ENCODE data around the gene FHIT.

FHIT gene

GRCh38 chr3:60073228-60073627 is 1178.0 kb downstream of the FHIT start:
- DNase-seq = no peak

GRCh38 chr3:60070366-60070765 is 1180.9 kb downstream of the FHIT start:
- DNase-seq = no peak

- no peak for DNase-seq
Observed at GRCh38 chr3:60065227-60065868, 1185.9 kb downstream of the FHIT start.

- DNase-seq = no peak
Observed at GRCh38 chr3:60064210-60065178, 1186.8 kb downstream of the FHIT start.

- DNase-seq = no peak
Observed at GRCh38 chr3:60056404-60056803, 1194.8 kb downstream of the FHIT start.

- no peak for DNase-seq
Observed at GRCh38 chr3:60055765-60056164, 1195.5 kb downstream of the FHIT start.

GRCh38 chr3:60053526-60054265 is 1197.6 kb downstream of the FHIT start:
- DNase-seq = no peak

- no peak for DNase-seq
Observed at GRCh38 chr3:60048447-60048848, 1202.8 kb downstream of the FHIT start.

GRCh38 chr3:60047426-60048200 is 1203.6 kb downstream of the FHIT start:
- DNase-seq = no peak

GRCh38 chr3:60046210-60046609 is 1205.0 kb downstream of the FHIT start:
- DNase-seq = no peak

GRCh38 chr3:60045686-60046085 is 1205.6 kb downstream of the FHIT start:
- no peak for DNase-seq

GRCh38 chr3:60036803-60037202 is 1214.4 kb downstream of the FHIT start:
- no peak for DNase-seq

- no peak for DNase-seq
Observed at GRCh38 chr3:60033901-60034453, 1217.3 kb downstream of the FHIT start.

- no peak for DNase-seq
Observed at GRCh38 chr3:60030982-60031381, 1220.3 kb downstream of the FHIT start.

GRCh38 chr3:60028233-60028632 is 1223.0 kb downstream of the FHIT start:
- DNase-seq = no peak

GRCh38 chr3:60027335-60027734 is 1223.9 kb downstream of the FHIT start:
- DNase-seq = no peak

GRCh38 chr3:60025096-60026050 is 1225.9 kb downstream of the FHIT start:
- no peak for DNase-seq

- DNase-seq = no peak
Observed at GRCh38 chr3:60024400-60024799, 1226.9 kb downstream of the FHIT start.

GRCh38 chr3:60023189-60023588 is 1228.1 kb downstream of the FHIT start:
- DNase-seq = no peak

- DNase-seq = no peak
Observed at GRCh38 chr3:60017631-60018030, 1233.6 kb downstream of the FHIT start.

All from effector CD8-positive, alpha-beta T cell (primary cell).